ENCODE measurements around the gene SFR1. TPM values are rescaled to one million over a fixed set of nuclear protein-coding genes. Genes with fewer than 3 reads are reported as not detected.

SFR1 gene
- total and polyA plus RNA-seq, 10 donors: 7.5 to 13.2 (median 9.3) TPM

- no peaks in the 10 kb centered on the region for H3K9me3 ChIP-seq
- peak; percentile 93 for DNase-seq
- WGBS, 5 donors: 0 to 1% (median 0%) methylated on average over 25 to 28 of the region's 28 CpGs
- peak overlapping the region; percentile 52 to 81 (median 68) for H3K4me3 ChIP-seq
- intact Hi-C loops (cut with DNase I; ENCODE audit: low total_unique reads): loop anchor here (10.0 kb wide), 2 partner anchors 156 to 206 kb away; partner anchors contain the start of genes SLK and STN1
- no peaks in the 10 kb centered on the region for H3K27me3 ChIP-seq (replicated peaks in 1 of 7)
- peaks cover 0 to 14% (median 6%) of the 10 kb centered on the region in 6 donors for H3K36me3 ChIP-seq
- H3K27ac ChIP-seq: peak overlapping the region; percentile 96 to 100 (median 98)
- H3K4me1 ChIP-seq: peaks cover 6 to 31% (median 20%) of the 10 kb centered on the region in 6 donors
- TF ChIP-seq POLR2AphosphoS5 (IDR thresholded peaks at IDR 0.05): peak in 1 of 3 donors; percentile 34
- TF ChIP-seq POLR2A (IDR thresholded peaks at IDR 0.05): no peak
- TF ChIP-seq CTCF (IDR thresholded peaks at IDR 0.05 in 8 of 11, conservative IDR thresholded peaks at IDR 0.05 in 3 of 11): no peak
These were observed 977 bp upstream of the SFR1 start for GRCh38 chr10:104120903-104121484.

GRCh38 chr10:104122225-104123107 is 495 bp downstream of the SFR1 start:
- H3K36me3 ChIP-seq: peaks cover 0 to 22% (median 6%) of the 10 kb centered on the region in 6 donors
- peak overlapping the region; percentile 96 to 100 (median 98) for H3K27ac ChIP-seq
- TF ChIP-seq CTCF (IDR thresholded peaks at IDR 0.05 in 8 of 11, conservative IDR thresholded peaks at IDR 0.05 in 3 of 11): no peak
- TF ChIP-seq POLR2AphosphoS5 (IDR thresholded peaks at IDR 0.05): no peak
- no peak for TF ChIP-seq POLR2A (IDR thresholded peaks at IDR 0.05)
- intact Hi-C loops (cut with DNase I; ENCODE audit: low total_unique reads): loop anchor here (10.0 kb wide), 2 partner anchors 158 to 208 kb away; partner anchors contain the start of genes SLK and STN1
- peaks cover 6 to 31% (median 20%) of the 10 kb centered on the region in 6 donors for H3K4me1 ChIP-seq
- WGBS, 5 donors: 16 to 19% (median 18%) methylated on average over 23 of the region's 23 CpGs
- no peaks in the 10 kb centered on the region for H3K27me3 ChIP-seq (replicated peaks in 1 of 7)
- H3K9me3 ChIP-seq: no peaks in the 10 kb centered on the region
- H3K4me3 ChIP-seq: peak overlapping the region; percentile 66 to 81 (median 72)
- no peak for DNase-seq

GRCh38 chr10:104123397-104123796 is 1.4 kb downstream of the SFR1 start:
- H3K27me3 ChIP-seq (replicated peaks in 1 of 7): no peaks in the 10 kb centered on the region
- H3K27ac ChIP-seq: no peak overlapping the region
- no peak overlapping the region for H3K4me3 ChIP-seq
- intact Hi-C loops (cut with DNase I; ENCODE audit: low total_unique reads): loop anchor here (10.0 kb wide), 2 partner anchors 159 to 209 kb away; partner anchors contain the start of genes SLK and STN1
- WGBS, 5 donors: 70 to 80% (median 79%) methylated on average over 1 of the region's 1 CpG
- peaks cover 0 to 22% (median 6%) of the 10 kb centered on the region in 6 donors for H3K36me3 ChIP-seq
- no peaks in the 10 kb centered on the region for H3K9me3 ChIP-seq
- DNase-seq: no peak
- no peak for TF ChIP-seq CTCF (IDR thresholded peaks at IDR 0.05 in 8 of 11, conservative IDR thresholded peaks at IDR 0.05 in 3 of 11)
- TF ChIP-seq POLR2A (IDR thresholded peaks at IDR 0.05): no peak
- TF ChIP-seq POLR2AphosphoS5 (IDR thresholded peaks at IDR 0.05): no peak
- H3K4me1 ChIP-seq: peaks cover 6 to 31% (median 20%) of the 10 kb centered on the region in 6 donors

Measured in spleen (tissue), 11 donors.